ENCODE data around the gene SOCS1.

The SOCS1 gene

DNA sequence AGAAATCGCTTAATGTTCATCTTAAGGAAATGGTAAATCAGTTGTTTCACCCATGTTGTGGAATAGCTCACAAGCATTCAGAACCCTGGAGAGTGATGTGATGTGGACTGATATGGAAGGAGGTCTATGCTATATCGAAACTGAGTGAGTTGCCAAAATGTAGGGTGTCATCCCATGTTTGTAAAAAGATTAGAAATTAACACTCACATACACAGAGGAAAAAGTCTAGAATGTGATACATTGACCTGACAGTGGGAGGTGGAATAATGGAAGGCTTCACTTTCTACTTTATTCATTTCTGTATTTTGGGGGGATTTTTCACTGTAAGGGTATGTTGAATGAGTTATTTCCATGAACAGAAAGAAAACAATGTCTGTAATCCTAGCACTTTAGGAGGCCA, 29.8 kb upstream of the SOCS1 start:
- DNase-seq (ENCODE audit: low read depth in 2 of 2) = no peak

DNA sequence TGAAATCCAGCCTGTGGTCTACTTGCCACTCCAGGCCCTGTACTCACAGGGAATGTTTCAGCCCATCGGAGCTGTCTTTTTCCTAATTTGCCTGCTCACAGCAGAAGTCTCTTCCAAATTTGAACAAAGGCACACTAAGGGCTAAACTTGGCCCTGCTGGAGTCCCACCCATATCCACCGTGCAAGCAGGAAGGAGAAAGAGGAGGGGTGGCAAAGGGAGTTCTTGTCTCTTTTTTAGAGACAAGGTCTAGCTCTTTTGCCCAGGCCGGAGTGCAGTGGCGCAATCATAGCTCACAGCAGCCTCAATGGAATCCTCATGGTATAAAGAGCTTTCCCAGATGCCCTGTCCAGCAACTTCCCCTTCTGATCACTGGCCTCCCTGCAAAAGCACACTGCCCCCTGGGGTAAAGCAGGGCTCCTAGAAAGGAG, 27.8 kb upstream of the SOCS1 start:
- no peak for DNase-seq (ENCODE audit: low read depth in 2 of 2)

DNA sequence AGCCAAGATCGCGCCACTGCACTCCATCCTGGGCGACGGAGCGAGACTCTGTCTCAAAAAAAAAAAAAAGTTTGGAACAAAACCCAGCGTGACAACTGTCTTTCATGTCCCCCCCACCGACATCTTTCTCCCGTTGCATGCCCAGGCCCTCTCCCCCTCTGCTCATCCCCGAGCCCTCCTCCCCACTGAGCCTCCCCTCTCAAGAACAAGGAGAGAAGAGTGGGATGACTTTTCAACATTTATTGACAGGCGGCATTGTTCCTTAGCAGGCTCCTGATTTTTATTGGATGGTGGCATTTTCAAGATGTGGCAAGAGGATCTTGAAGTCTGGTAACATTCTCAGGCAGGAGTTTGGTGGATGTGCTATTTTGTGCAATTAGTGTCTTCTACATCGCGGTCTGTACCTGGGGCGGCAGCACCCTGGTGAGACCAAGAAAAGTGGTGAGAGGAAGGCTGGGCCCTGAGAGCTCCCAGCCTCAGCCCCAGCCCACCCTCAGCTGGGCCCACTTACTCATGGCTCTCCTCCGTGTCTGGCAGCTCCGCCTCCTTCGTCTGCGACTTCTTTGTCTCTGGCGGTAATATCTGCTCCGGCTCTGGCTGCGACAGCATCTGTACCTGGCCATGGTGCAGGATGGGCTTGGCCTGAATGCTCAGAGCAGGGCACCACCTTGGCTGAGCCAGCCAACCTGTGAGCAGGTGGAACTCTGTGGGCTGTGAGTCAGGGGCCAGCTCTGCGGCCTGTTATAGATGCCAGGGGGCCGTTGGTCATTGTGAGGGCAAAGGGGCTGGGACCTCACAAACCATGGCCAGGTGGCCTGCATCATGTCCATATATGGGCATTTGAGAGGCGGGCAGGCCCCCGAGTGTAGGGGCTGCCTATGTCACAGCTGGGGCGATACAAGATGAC, 24.9 kb upstream of the SOCS1 start, which contains the start of gene PRM1:
Gene PRM1 (minus strand): TSS at position 715 of the 907 bp plus-strand sequence. CDS start 92 bp downstream, at position 623.
- DNase-seq (ENCODE audit: low read depth in 2 of 2) = no peak

DNA sequence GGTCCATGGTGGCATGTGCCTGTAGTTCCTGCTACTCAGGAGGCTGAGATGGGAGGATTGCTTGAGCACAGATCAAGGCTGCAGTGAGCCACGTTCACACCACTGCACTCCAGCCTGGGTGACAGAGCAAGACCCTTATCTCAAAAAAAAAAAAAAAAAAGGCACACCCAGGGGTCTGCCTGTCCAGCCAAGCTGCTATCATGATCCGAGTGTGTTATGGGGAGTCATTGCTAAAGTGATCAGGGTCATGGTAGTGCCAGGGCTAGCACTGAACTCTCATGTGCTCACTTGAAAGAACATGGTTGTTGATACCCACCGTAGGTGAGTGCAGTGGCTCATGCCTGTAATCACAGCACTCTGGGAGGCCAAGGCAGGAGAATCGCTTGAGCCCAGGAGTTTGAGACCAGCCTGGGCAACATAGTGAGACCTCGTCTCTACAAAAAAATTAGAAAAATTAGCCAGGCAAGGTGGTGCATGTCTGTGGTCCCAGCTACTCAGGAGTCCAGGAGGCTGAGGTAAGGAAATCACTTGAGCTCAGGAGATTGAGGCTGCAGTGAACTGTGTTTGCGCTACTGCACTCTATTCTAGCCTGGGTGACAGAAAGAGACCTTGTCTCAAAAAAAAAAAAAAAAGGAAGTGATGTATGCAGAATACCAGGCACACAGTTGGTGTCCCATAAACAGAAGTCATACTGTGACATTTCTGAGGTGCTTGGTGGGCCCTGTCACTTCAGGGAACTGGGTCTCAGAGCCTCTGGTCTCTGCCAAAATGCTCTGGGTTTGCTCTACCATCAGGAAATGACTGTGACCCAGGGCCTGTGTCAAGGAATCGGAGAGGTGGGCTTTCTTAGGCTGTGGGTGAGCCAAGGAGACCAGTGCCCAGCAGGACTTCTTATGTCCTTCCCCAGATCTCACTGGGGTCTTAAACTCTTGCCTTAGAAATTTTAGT, 23.0 kb upstream of the SOCS1 start:
- no peak for DNase-seq (ENCODE audit: low read depth in 2 of 2)

DNA sequence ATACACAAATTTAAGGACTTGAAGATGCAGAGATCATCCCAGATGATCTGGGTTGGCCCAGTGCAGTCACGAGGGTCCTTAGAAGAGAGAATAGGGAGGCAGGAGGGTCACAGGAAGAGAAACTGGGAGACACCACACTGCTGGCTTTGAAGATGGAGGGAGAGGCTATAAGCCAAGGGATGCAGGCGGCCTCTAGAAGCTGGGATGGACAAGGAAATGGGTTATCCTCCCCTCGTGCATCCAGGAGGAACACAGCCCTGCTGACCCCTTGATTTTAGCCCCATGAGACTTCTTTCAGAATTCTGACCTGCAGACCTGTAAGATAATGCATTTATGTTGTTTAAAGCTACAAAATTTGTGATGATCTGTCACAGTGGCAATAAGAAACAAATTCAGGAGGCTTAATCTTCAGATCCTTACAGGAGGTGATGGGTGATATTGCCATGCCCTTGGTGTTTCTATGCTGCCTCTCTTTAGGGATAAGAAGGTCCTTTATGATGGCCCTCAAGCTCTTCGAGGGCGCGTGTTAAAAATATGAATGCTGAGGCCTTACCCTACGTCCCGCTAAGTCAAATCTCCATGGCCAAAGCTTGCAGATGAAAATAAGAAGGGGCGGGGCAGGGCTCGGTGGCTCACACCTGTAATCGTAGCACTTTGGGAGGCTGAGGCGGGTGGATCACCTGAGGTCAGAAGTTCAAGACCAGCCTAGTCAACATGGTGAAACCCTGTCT, 21.8 kb upstream of the SOCS1 start:
- DNase-seq (ENCODE audit: low read depth in 2 of 2) = no peak

DNA sequence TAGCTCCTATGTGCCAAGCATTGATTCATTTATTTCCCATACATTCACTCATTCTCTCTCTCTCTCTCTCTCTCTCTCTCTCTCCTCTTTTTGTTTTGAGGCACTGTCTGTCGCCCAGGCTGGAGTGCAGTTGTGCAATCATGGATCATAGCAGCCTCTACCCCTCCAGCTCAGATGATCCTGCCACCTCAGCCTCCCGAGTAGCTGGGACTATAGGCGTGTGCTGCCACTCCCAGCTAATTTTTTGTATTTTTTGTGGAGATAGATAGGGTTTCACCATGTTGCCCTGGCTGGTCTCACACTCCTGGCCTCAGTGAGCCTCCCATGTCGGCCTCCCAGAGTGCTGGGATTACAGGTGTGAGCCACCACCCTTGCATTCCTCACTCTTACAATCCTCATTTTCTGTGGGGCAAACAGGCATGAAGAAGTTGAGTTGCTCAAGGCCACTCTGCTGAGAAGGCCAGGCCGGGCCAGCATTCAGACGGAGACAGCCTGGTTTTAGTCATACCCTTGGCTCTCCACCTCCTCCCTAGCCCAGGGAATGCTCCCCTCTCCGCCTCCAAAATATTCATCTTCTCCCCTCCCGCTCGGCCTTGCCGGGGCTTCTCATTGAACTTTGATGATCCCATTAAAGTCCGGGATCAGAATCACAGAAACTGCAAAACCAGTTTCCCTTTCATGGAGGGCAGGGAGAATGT, 21.0 kb upstream of the SOCS1 start:
- no peak for DNase-seq (ENCODE audit: low read depth in 2 of 2)

DNA sequence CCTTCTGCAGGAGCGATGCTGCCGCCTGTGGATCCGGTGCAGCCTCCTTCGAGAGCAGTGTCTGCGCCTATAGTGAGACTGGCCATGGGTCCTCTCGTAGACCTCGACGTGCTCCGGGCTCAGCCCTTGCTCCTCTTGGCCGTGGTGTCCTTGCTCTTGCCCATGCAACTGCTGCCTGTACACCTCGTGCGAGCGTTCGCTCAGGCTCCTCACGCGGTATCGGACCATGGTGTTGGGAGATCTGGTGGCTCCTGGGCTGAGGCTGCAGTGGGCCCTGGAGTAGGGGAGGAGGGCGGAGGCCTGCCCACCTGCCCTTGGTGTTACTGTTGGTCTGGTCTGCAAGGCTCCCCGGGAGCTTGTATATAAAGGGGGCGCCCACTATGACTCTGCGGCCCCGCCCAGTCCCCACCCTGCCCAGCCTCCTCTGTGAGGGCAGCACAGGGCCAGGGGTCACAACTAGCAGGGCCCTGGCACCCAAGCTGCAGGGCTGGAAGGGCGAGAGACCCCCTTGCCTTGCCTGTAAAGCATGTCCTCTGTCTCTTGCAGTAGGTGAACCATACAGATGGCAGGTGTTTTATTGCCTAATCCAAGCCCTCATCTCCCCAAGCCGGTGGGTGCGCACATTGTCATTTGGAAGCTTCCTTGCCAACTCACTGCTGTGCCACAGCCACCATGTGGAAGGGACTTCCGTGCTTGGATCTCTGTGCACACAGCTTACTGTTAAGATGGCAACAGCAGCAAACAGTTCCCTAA, 20.3 kb upstream of the SOCS1 start, which contains the start of gene PRM2:
Gene PRM2 (minus strand): TSS at position 338 of the 753 bp plus-strand sequence. CDS start 110 bp downstream, at position 228.
- no peak for DNase-seq (ENCODE audit: low read depth in 2 of 2)

DNA sequence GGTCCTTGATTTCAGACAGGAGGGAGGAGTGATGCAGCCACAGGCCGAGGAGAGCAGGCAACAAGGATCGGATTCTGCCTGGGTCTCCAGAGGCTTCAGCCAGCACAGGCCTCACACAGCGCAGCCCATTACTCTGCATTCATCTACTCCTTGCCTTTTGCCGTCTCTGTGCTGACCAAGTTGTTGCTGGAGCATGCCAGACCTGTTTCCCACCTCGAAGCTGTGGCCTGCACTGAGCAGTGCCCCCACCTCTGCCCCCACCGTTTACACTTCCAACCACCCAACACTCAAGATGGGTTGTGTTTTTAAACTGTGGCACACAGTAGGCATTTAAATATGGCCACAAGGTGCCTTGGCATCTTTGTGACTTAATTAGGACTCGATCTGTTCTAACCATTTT, 19.0 kb upstream of the SOCS1 start:
- DNase-seq (ENCODE audit: low read depth in 2 of 2) = no peak

DNA sequence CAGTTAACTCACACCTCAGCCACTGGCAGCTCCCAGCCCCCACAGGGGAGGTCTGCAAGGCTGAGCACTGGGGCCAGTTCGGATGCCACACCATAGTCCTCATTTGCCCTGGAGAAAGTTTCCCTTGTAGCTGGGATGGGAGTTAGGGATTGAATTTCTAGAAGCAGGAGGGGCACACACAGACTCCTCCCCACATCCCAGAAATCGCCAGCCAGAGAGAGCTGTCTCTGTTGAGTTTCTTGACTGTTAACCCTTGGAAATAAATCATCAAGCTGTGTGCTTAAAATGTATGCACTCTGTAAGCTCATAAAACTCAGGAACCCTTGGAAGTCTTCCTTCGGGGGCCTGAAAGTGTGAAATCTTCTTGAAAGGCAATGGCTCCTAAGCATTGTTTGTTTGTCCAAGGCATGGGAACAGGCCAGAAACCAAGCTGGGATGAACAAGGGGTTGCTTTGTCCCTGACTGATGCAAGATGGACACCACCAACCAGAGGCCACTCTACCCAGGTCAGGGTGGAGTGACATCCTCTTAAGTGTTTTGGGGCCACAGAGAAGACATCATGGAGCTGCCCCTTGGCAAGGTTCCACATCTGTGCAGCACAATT, 17.8 kb upstream of the SOCS1 start:
- no peak for DNase-seq (ENCODE audit: low read depth in 2 of 2)

DNA sequence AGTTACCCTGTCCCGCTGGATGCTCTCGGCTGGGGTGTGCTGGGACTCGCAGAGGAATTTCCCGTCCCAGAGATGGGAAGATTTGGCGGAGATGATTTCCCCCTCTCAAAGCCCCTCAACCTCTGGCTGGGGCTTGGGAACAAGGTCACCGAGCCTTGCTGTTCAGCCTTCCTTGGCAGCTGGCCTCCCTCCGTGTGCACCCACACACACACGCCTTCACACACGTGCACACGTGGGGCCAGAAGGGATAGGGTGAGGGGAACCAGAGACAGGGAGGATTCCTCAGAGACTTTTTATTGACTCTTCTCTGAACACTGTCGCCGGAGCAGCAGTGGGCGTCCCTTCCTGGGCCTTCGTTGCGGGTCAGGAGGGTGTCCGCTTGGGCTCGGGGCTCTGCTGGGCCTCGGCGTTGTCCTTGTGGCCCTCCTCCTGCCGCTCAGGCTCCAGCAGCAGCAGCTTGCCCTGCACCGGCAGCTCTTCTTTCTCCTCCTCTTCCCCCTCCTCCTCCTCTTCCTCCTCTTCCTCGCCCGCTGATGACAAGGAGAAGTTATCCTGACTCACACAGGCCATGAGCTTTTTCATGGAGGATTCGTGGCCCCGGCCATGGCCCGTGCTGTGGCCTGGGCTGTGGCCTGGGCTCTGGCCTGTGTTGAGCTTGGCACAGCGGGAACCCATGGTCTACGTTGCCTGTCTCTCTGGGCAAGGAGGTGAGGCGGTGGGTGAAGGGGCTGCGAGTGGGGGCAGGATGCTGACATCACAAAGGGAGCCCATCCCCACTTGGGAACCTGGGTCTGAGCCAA, 17.1 kb upstream of the SOCS1 start, which contains the start of gene PRM3:
Gene PRM3 (minus strand): TSS at position 709 of the 800 bp plus-strand sequence. CDS start 34 bp downstream, at position 675.
- no peak for DNase-seq (ENCODE audit: low read depth in 2 of 2)

DNA sequence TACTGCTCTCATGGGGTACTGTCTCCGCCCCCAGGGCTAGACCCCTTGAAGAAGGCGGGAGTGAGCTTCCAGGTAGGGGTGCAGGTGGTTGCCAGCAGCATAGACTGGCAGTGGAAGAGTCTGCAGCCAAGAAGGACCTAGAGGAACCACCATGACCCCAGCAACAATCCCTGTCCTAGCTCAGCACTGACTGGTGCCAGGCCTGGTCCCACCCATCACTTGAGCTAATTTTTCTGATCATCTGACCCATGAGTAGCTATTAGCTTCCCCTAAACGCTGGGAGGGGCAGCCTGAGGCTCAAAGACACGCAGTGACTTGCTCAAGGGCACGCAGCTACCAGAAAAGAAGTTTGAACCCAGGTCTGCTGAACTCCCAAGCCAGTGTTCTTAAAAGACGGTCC, 16.5 kb upstream of the SOCS1 start:
- DNase-seq (ENCODE audit: low read depth in 2 of 2) = no peak

DNA sequence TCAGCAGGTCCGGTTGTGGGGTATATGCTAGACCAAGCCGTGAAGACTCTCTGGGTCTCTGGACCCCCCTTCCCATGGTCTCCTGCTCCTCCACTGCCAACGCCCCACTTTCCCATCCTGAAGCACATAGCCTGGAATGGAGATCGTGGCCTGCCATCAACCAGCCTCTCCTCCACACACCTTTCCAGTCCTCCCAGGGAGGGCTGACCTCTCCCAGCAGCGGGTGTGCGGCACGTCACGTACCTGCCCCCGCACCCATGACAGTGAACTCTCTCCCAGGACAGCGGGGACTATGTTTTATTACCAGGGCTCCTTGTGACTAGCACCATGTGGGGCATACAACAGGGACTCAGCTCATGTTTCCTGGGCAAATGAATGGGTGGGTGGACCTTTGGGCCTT, 15.6 kb upstream of the SOCS1 start:
- DNase-seq (ENCODE audit: low read depth in 2 of 2) = no peak

DNA sequence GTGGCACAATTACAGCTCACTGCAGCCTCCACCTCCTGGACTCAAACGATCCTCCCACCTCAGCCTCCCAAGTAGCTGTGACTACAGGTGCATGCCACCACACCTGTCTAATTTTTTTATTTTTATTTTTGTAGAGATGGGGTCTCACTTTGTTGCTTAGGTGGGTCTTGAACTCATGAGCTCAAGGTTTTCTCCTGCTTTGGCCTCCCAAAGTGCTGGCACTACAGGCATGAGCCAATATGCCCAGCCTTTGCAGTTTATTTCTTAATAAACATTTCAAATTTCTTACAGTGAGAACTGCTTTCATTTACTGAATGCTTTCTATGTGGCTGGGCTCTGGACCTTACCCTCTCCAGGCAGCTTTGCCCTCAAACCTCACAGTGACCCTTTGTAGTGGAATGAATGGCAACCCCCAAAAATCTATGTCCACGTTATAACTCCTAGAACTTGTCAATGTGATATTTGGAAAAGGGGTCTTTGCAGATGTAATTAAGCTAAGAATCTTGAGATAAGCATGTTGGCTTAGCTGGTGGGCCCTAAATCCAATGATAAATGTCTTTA, 14.7 kb upstream of the SOCS1 start:
- DNase-seq (ENCODE audit: low read depth in 2 of 2) = no peak

DNA sequence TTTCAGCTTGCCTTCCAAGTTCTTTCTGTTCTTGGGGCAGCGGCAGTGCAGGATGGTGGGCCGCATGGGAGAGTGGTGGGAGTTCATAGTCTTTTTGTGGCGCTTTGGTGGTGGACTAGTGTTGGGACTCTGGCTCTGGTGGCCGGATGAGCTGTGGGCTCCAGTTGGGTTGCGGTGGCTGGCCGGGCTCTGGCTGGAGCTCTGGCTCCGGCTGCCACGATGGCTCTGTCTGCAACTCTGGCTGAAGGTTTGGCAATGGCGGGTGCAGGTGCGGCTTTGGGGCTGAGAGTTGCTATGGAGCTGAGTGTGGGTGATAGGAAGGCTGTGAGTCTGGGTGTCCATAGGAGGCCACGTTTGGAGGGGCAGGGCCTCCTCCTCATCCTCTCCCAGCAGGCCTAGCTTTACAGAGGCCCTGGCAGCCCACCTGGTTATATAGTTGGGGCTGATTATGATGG, 12.9 kb upstream of the SOCS1 start, which contains the start of gene TNP2:
Gene TNP2 (minus strand): TSS at position 405 of the 455 bp plus-strand sequence. CDS start 63 bp downstream, at position 342.
- no peak for DNase-seq (ENCODE audit: low read depth in 2 of 2)

DNA sequence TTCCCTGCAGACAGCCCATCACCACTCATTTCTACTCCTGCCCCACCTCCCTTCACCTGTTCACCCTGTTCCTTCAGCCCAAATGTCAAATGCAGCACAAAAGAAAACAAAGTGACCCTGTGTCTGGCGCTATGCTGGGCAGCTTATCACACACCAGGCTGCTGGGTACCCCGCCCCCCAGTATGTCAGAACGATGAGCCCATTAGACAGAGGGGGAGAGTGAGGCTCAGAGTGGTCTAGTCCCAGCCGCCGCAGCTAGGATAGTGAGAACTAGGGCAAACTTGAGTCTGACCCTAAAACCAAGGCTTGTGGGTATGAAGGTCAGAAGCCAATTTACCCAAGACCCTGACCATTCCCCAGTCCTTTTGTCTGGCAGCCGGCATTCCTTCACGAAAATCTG, 9.1 kb upstream of the SOCS1 start:
- DNase-seq (ENCODE audit: low read depth in 2 of 2) = no peak

DNA sequence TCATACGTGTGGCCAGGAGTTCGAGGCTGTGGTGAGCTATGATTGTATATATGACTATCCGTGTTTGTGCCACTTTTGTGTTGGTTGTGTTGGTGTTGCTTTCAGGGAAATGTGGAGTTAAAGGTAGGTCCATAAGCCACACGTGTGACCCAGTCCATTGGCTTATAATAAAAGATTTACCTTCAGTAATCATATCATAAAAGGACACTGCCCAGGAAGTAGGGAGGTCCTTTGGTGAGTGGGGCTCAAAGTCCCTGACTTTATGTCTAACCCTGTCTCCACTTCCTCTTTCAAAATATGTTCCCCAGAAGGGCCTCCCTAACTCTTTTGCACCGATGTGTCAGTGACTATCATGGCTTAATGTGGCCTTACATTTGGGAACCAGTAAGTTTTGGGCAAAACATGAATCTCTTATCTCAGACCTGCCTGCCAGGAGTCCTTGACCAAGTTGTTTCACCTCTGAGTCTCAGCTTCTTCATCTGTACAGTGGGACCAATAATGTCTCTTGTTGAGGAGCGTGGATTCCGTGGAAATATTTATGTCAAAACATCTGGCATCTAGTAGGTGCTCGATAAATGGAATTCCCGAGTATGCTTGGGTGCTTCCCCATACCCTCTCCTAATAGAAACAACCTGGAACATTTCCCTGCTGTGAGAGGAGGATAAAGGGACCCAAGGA, 8.3 kb upstream of the SOCS1 start:
- DNase-seq (ENCODE audit: low read depth in 2 of 2) = no peak

DNA sequence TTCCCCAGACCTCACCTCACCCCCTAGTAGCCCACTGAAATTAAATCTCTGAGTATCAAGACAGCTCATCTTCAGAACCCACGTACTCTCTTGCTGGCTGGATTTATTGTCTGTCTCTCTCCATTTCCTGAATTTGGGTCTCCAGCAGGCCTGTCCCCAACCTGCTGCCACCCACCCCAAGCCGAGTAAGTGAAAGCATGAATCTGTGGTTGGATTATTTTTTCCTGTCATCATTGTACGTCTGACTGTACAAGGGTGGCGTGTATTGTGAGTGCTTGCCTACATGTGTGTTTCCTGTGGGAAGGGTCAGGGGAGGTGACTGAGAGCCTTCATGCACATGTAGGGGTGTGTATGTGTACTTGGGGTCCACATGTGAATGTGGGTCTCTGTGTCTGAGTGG, 7.7 kb upstream of the SOCS1 start:
- no peak for DNase-seq (ENCODE audit: low read depth in 2 of 2)

DNA sequence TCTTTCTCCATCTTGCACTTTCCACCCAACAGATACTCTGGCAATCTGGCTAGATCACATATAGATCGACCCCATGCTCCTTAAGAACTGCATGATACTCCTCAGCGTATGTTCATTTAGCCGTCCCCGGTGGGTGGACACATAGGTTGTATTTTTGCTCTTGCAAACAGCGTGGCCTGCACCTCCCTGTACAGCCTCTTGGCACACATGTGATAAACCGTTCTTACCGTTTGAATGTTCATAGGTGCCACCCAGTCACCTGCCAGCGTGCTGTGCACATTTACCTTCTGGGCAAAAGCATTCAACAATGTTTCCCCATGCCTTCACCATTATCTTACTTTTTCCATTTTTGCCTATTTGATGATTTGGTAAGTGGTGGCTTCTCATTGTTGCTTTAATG, 6.9 kb upstream of the SOCS1 start:
- no peak for DNase-seq (ENCODE audit: low read depth in 2 of 2)

Measured in stimulated activated CD8-positive, alpha-beta memory T cell treated with anti-CD3 and anti-CD28 coated beads, Interleukin-7, amount 100 ng/mL, for 1 hour (primary cell).